Activated CD8-positive, alpha-beta T cell treated with anti-CD3 and anti-CD28 coated beads, Interleukin-2, amount 10 ng/mL, durations not matched to agents 7 days and 5 days (primary cell): ENCODE measurements around the gene FBXL15. TPM values are rescaled to one million over a fixed set of nuclear protein-coding genes. Genes with fewer than 3 reads are reported as not detected.

Experiments
- microRNA-seq: library from miRNA; unstranded; fragments of <30 nt; microRNA quantifications from one replicate; pipeline ENCODE4 v1.2.0, GENCODE V29; 2022
- total RNA-seq, 2 experiments: library from RNA; stranded (reverse); gene quantifications; one replicate each; pipeline ENCODE4 v1.2.3, GENCODE V29; 2021

The FBXL15 gene
- total RNA-seq, 2 experiments from 2014 or later, result 12.7 to 13.8 TPM

Small RNA genes lying within 50 kb of the gene (microRNA-seq; reads per million reads assigned to microRNA genes)
- 30,759 reads per million, percentile 98 among the genes with 10 or more reads in this experiment for gene MIR146B

Other genes with a start within 250 kb of the FBXL15 start
- not detected for gene ELOVL3, start 194.5 kb upstream of the FBXL15 start, total RNA-seq
- not detected for gene PITX3, start 179.3 kb upstream of the FBXL15 start, total RNA-seq
- 10 to 100 TPM; 39.8 to 42.9 TPM for gene GBF1, start 175.3 kb upstream of the FBXL15 start, total RNA-seq
- gene NFKB2, start 25.1 kb upstream of the FBXL15 start, total RNA-seq, result 10 to 100 TPM; 52.7 to 56.6 TPM
- 1 to 10 TPM in 1 of 2 experiments, under 1 TPM in 1; 0.92 to 1.6 TPM for gene PSD, start 2.1 kb upstream of the FBXL15 start, total RNA-seq
- gene CUEDC2, start 11.7 kb downstream of the FBXL15 start, total RNA-seq, result 10 to 100 TPM; 71.7 to 77.6 TPM
- under 1 TPM in 1 of 2 experiments, not detected in 1; 0.32 TPM for gene C10orf95, start 30.7 kb downstream of the FBXL15 start, total RNA-seq
- gene ACTR1A, start 81.9 kb downstream of the FBXL15 start, total RNA-seq, result 10 to 100 TPM; 72.7 to 75.8 TPM
- gene SUFU, start 83.1 kb downstream of the FBXL15 start, total RNA-seq, result 10 to 100 TPM; 10.6 to 12.0 TPM
- gene TRIM8, start 223.6 kb downstream of the FBXL15 start, total RNA-seq, result 10 to 100 TPM; 45.0 to 47.1 TPM